ENCODE data around the gene GABRB3.

DNA sequence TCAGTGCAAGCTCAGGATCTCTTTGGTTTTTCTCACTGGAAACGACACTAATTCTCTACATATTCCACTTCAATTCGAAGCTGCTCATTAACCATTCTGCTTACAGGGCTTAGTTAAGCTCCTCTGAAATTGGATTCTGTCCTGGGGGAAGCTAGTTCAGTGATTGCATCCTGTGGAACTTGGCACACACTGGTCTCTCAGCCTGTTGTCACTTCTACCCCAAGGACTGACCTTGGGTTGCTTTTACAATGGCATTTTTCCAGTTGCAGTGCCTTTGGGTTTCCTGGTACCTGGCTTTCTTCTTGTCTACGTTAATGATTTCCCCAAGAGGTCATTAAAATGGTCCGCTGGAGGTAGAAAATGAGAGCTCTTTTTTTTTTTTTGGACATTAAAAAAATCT lies 33.3 kb upstream of the GABRB3 start:
- TF ChIP-seq EP300 (conservative IDR thresholded peaks at IDR 0.05; ENCODE audit: poor library complexity, severe bottlenecking) (no peak), TAF1 (IDR thresholded peaks at IDR 0.05; ENCODE audit: low read depth) (no peak), POLR2AphosphoS5 (IDR thresholded peaks at IDR 0.05) (no peak), EZH2 (IDR thresholded peaks at IDR 0.05; ENCODE audit: borderline replicate concordance, insufficient read depth, low read length, poor library complexity, severe bottlenecking) (no peak), MXI1 (conservative IDR thresholded peaks at IDR 0.05; ENCODE audit: poor library complexity, severe bottlenecking) (no peak), RAD21 (conservative IDR thresholded peaks at IDR 0.05) (no peak)
- TF ChIP-seq, protein P1, sequence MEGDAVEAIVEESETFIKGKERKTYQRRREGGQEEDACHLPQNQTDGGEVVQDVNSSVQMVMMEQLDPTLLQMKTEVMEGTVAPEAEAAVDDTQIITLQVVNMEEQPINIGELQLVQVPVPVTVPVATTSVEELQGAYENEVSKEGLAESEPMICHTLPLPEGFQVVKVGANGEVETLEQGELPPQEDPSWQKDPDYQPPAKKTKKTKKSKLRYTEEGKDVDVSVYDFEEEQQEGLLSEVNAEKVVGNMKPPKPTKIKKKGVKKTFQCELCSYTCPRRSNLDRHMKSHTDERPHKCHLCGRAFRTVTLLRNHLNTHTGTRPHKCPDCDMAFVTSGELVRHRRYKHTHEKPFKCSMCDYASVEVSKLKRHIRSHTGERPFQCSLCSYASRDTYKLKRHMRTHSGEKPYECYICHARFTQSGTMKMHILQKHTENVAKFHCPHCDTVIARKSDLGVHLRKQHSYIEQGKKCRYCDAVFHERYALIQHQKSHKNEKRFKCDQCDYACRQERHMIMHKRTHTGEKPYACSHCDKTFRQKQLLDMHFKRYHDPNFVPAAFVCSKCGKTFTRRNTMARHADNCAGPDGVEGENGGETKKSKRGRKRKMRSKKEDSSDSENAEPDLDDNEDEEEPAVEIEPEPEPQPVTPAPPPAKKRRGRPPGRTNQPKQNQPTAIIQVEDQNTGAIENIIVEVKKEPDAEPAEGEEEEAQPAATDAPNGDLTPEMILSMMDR (IDR thresholded peaks at IDR 0.05; ENCODE audit: poor library complexity, severe bottlenecking) = no peak
- TF ChIP-seq, protein P2, sequence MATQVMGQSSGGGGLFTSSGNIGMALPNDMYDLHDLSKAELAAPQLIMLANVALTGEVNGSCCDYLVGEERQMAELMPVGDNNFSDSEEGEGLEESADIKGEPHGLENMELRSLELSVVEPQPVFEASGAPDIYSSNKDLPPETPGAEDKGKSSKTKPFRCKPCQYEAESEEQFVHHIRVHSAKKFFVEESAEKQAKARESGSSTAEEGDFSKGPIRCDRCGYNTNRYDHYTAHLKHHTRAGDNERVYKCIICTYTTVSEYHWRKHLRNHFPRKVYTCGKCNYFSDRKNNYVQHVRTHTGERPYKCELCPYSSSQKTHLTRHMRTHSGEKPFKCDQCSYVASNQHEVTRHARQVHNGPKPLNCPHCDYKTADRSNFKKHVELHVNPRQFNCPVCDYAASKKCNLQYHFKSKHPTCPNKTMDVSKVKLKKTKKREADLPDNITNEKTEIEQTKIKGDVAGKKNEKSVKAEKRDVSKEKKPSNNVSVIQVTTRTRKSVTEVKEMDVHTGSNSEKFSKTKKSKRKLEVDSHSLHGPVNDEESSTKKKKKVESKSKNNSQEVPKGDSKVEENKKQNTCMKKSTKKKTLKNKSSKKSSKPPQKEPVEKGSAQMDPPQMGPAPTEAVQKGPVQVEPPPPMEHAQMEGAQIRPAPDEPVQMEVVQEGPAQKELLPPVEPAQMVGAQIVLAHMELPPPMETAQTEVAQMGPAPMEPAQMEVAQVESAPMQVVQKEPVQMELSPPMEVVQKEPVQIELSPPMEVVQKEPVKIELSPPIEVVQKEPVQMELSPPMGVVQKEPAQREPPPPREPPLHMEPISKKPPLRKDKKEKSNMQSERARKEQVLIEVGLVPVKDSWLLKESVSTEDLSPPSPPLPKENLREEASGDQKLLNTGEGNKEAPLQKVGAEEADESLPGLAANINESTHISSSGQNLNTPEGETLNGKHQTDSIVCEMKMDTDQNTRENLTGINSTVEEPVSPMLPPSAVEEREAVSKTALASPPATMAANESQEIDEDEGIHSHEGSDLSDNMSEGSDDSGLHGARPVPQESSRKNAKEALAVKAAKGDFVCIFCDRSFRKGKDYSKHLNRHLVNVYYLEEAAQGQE (IDR thresholded peaks at IDR 0.05; ENCODE audit: borderline replicate concordance) = no peak
